ENCODE data around the gene AIFM3. TPM values are rescaled to one million over a fixed set of nuclear protein-coding genes. Genes with fewer than 3 reads are reported as not detected.
A peak's percentile ranks its signal among the peaks of the same experiment; 100 is the strongest.
"Not testable (repeated sequence)": the region's sequence is repeated elsewhere in the genome, so short reads cannot be mapped to it uniquely, and the experiment has no call there.

AIFM3 gene
- total RNA-seq, 1 experiment from 2014 or later: 1.1 TPM

DNA sequence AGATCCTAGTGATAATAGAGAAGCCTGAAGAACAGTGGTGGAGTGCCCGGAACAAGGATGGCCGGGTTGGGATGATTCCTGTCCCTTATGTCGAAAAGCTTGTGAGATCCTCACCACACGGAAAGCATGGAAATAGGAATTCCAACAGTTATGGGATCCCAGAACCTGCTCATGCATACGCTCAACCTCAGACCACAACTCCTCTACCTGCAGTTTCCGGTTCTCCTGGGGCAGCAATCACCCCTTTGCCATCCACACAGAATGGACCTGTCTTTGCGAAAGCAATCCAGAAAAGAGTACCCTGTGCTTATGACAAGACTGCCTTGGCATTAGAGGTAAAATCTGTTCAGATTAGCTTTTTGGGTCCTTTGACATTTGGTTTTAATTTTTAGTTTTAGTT is 33.1 kb upstream of the AIFM3 start:
- H3K27me3 Mint-ChIP-seq (ENCODE audit: insufficient read depth, unreplicated experiment): no peaks in the 10 kb centered on the region
- BruUV-seq (replicated peaks): TSS peak; percentile 21
- H3K9me3 Mint-ChIP-seq (ENCODE audit: unreplicated experiment): no peaks in the 10 kb centered on the region
- peaks cover 27% of the 10 kb centered on the region for H3K4me1 Mint-ChIP-seq (ENCODE audit: insufficient read depth, unreplicated experiment)
- H3K4me3 Mint-ChIP-seq (ENCODE audit: unreplicated experiment): no peak overlapping the region
- peaks cover 58% of the 10 kb centered on the region for H3K36me3 Mint-ChIP-seq (ENCODE audit: insufficient read depth, unreplicated experiment)
- ChIA-PET CTCF (interaction anchor here (0.6 kb wide), 3 partner anchors 8 to 49 kb away, joined by 3 to 5 read pairs (median 3); no protein-coding TSS in a partner anchor), POLR2A (interaction anchor here (0.7 kb wide), 1 partner anchor 42 kb away, joined by 5 read pairs; no protein-coding TSS in a partner anchor)
- intact Hi-C loops (cut with micrococcal nuclease): no loop called here
- no peak for DNase-seq (ENCODE audit: unreplicated experiment)
- H3K27ac Mint-ChIP-seq (ENCODE audit: low read depth, unreplicated experiment): no peak overlapping the region
- TF ChIP-seq, protein P1, sequence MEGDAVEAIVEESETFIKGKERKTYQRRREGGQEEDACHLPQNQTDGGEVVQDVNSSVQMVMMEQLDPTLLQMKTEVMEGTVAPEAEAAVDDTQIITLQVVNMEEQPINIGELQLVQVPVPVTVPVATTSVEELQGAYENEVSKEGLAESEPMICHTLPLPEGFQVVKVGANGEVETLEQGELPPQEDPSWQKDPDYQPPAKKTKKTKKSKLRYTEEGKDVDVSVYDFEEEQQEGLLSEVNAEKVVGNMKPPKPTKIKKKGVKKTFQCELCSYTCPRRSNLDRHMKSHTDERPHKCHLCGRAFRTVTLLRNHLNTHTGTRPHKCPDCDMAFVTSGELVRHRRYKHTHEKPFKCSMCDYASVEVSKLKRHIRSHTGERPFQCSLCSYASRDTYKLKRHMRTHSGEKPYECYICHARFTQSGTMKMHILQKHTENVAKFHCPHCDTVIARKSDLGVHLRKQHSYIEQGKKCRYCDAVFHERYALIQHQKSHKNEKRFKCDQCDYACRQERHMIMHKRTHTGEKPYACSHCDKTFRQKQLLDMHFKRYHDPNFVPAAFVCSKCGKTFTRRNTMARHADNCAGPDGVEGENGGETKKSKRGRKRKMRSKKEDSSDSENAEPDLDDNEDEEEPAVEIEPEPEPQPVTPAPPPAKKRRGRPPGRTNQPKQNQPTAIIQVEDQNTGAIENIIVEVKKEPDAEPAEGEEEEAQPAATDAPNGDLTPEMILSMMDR (IDR thresholded peaks at IDR 0.05; ENCODE audit: unreplicated experiment): no peak

DNA sequence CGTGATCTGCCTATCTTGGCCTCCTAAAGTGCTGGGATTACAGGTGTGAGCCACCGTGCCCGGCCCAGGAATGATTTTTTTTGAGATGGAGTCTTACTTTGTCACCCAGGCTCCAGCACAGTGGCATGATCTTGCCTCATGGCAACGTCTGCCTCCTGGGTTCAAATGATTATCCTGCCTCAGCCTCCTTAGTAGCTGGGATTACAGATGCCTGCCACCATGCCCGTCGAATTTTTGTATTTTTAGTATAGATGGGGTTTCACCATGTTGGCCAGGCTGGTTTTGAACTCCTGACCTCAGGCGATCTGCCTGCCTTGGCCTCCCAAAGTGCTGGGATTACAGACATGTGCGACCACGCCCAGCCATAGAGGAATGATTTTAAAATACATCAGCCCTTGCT is 32.0 kb upstream of the AIFM3 start:
- DNase-seq (ENCODE audit: unreplicated experiment); BruUV-seq (replicated peaks); H3K27ac Mint-ChIP-seq (ENCODE audit: low read depth, unreplicated experiment); CTCF ChIA-PET; H3K4me3 Mint-ChIP-seq (ENCODE audit: unreplicated experiment); H3K9me3 Mint-ChIP-seq (ENCODE audit: unreplicated experiment); H3K27me3 Mint-ChIP-seq (ENCODE audit: insufficient read depth, unreplicated experiment); intact Hi-C loops (cut with micrococcal nuclease): not testable (repeated sequence)
- peaks cover 58% of the 10 kb centered on the region for H3K36me3 Mint-ChIP-seq (ENCODE audit: insufficient read depth, unreplicated experiment)
- peaks cover 28% of the 10 kb centered on the region for H3K4me1 Mint-ChIP-seq (ENCODE audit: insufficient read depth, unreplicated experiment)
- POLR2A ChIA-PET: interaction anchor here (1.0 kb wide), 1 partner anchor 12 kb away, joined by 3 read pairs; no protein-coding TSS in a partner anchor

DNA sequence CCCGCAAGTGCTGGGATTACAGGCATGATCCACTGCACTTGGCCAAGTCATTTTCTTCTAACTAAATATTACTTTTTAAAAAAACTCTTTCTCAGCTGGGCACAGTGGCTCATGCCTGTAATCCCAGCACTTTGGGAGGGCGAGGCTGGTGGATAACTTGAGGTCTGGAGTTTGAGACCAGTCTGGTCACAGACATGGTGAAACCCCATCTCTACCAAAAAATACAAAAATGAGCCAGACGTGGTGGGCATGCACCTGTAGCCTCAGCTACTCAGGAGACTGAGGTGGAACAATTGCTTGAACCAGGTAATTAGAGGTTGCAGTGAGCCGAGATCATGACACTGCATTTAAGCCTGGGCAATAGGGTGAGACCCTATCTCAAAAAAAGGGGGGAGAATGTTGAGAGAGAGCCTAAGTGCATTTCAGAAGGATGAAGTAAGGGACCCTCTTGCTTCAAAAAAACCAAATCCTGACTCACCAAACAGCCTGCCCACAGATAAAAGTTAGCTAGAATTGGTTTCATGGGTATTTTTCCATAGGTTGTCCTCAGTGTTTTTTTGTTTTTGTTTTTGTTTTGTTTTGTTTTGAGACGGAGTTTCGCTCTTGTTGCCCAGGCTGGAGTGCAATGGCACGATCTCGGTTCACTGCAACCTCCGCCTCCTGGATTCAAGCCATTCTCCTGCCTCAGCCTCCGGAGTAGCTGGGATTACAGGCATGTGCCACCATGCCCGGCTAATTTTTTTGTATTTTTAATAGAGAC is 31.1 kb upstream of the AIFM3 start:
- H3K27ac Mint-ChIP-seq (ENCODE audit: low read depth, unreplicated experiment); DNase-seq (ENCODE audit: unreplicated experiment); H3K27me3 Mint-ChIP-seq (ENCODE audit: insufficient read depth, unreplicated experiment); BruUV-seq (replicated peaks); H3K9me3 Mint-ChIP-seq (ENCODE audit: unreplicated experiment); intact Hi-C loops (cut with micrococcal nuclease); H3K4me3 Mint-ChIP-seq (ENCODE audit: unreplicated experiment): not testable (repeated sequence)
- H3K4me1 Mint-ChIP-seq (ENCODE audit: insufficient read depth, unreplicated experiment): peaks cover 35% of the 10 kb centered on the region
- ChIA-PET CTCF (interaction anchor here (0.9 kb wide), 1 partner anchor 12 kb away, joined by 3 read pairs; no protein-coding TSS in a partner anchor), POLR2A (interaction anchor here (0.6 to 2.4 kb wide), 4 partner anchors 11 to 46 kb away, joined by 3 to 8 read pairs (median 3); partner anchors contain the start of gene LZTR1)
- H3K36me3 Mint-ChIP-seq (ENCODE audit: insufficient read depth, unreplicated experiment): peaks cover 54% of the 10 kb centered on the region

DNA sequence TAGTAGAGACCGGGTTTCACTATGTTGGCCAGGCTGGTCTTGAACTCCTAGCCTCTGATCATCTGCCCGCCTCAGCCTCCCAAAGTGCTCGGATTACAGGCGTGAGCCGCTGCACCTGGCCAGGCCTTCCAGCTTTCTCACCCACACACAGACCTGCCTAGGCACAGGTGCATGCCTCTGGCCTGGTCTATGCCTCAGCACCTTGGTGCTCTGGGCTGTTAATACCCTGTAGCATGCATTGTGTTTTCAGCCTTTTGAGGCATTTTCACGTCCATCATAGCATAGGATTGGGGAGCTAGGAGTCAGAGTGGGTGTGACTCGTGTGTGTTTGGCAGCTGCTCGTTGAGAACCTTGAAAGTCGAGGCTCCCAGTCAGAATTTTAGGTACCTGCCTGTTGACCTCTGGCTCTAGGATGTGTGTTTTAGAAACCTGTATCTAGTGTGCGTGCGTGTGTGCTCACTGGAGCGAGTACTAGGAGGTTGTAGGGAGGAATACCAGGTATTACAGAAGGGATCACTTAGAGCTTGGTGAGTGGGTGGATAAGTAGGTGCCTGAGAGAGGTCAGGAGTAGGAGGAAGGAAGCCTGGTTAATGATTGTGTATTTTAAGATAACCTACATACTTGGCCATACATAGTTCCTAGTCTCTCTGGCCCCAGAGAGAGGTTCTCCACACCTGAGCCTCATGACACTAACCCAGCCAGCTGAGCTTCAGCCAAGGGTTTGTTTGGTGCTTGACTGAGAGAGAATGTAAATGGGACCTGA is 29.8 kb upstream of the AIFM3 start:
- TF ChIP-seq, protein P1 (IDR thresholded peaks at IDR 0.05; ENCODE audit: unreplicated experiment): no peak
- DNase-seq (ENCODE audit: unreplicated experiment): no peak
- intact Hi-C loops (cut with micrococcal nuclease): no loop called here
- Mint-ChIP-seq H3K4me1 (ENCODE audit: insufficient read depth, unreplicated experiment) (peaks cover 38% of the 10 kb centered on the region), H3K27me3 (ENCODE audit: insufficient read depth, unreplicated experiment) (no peaks in the 10 kb centered on the region), H3K36me3 (ENCODE audit: insufficient read depth, unreplicated experiment) (peaks cover 54% of the 10 kb centered on the region), H3K9me3 (ENCODE audit: unreplicated experiment) (no peaks in the 10 kb centered on the region), H3K27ac (ENCODE audit: low read depth, unreplicated experiment) (peak overlapping the region; percentile 8), H3K4me3 (ENCODE audit: unreplicated experiment) (no peak overlapping the region)
- ChIA-PET CTCF (interaction anchor here (0.6 to 1.7 kb wide), 3 partner anchors 19 to 51 kb away, joined by 3 to 8 read pairs (median 5); no protein-coding TSS in a partner anchor), POLR2A (interaction anchor here (0.6 to 2.7 kb wide), 6 partner anchors 11 to 45 kb away, joined by 3 to 11 read pairs (median 8); partner anchors contain the start of genes CRKL and LZTR1)
- no TSS peak for BruUV-seq (replicated peaks)

All from MCF 10A (cell line).